Stimulated activated CD8-positive, alpha-beta memory T cell treated with anti-CD3 and anti-CD28 coated beads, Interleukin-2, amount 100 ng/mL, for 48 hours (primary cell): Measurements from ENCODE around the gene TAF11L12.
"Not testable (repeated sequence)": the region's sequence is repeated elsewhere in the genome, so short reads cannot be mapped to it uniquely, and the experiment has no call there.

Source experiments
- DNase-seq, 2 donors: peaks; one replicate each; pipeline ENCODE4 v3.0.0-alpha.2; 2020; ENCODE audit warnings: low read depth in 2 of 2

Gene TAF11L12

DNA sequence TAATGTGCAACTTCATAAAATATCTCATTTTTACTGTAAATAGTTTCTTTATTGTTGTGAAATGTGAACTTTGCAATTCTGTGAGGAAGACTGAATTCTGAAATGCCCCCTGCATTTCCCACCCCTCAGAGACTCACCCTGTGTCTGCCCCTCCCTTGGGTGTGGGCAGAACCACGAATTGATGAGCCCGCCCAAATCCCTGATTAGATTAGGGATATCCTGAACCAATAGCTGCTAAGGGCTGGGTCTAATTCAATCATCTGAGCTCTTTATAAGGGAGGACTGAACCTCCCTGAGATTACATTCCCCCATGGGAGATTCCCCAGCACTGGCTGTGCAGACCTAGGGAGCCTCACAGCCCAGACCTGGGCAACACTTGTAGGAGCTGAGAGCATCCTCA is at the start of gene TAF11L12:
TSS of gene TAF11L12 (plus strand) at position 301 of the 400 bp plus-strand sequence.
- not testable (repeated sequence) for DNase-seq

DNA sequence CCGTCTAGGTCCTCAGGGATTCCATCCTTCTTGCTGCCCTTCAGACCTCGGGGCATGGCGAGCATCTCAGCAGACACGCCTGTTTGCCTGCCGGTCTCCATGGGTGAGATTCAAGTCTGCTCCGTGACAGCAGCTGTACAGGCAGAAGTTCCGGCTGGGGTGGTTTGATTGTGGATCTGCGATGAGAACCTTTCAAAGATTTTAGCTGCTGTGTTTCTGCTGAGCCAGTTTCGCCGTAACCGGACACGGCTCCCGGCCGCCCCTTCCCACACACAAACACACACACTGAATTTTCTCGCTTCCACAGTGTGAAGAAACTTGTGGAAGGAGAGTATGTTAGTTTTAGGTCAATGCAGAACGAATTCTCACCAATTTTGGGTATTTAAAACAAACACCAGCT is 24.5 kb upstream of the TAF11L12 start, which contains the start of gene TAF11L7:
TSS of gene TAF11L7 (minus strand) at position 101 of the 400 bp plus-strand sequence.
- not testable (repeated sequence) for DNase-seq

DNA sequence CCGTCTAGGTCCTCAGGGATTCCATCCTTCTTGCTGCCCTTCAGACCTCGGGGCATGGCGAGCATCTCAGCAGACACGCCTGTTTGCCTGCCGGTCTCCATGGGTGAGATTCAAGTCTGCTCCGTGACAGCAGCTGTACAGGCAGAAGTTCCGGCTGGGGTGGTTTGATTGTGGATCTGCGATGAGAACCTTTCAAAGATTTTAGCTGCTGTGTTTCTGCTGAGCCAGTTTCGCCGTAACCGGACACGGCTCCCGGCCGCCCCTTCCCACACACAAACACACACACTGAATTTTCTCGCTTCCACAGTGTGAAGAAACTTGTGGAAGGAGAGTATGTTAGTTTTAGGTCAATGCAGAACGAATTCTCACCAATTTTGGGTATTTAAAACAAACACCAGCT is 19.3 kb upstream of the TAF11L12 start, which contains the start of gene TAF11L8:
TSS of gene TAF11L8 (minus strand) at position 101 of the 400 bp plus-strand sequence.
- not testable (repeated sequence) for DNase-seq

DNA sequence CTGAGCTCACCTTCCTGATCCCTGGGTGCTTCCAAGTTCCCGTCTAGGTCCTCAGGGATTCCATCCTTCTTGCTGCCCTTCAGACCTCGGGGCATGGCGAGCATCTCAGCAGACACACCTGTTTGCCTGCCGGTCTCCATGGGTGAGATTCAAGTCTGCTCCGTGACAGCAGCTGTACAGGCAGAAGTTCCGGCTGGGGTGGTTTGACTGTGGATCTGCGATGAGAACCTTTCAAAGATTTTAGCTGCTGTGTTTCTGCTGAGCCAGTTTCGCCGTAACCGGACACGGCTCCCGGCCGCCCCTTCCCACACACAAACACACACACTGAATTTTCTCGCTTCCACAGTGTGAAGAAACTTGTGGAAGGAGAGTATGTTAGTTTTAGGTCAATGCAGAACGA is 15.9 kb upstream of the TAF11L12 start, which contains the start of gene TAF11L9:
TSS of gene TAF11L9 (minus strand) at position 140 of the 400 bp plus-strand sequence.
- DNase-seq: not testable (repeated sequence)

DNA sequence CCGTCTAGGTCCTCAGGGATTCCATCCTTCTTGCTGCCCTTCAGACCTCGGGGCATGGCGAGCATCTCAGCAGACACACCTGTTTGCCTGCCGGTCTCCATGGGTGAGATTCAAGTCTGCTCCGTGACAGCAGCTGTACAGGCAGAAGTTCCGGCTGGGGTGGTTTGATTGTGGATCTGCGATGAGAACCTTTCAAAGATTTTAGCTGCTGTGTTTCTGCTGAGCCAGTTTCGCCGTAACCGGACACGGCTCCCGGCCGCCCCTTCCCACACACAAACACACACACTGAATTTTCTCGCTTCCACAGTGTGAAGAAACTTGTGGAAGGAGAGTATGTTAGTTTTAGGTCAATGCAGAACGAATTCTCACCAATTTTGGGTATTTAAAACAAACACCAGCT is 12.5 kb upstream of the TAF11L12 start, which contains the start of gene TAF11L10:
TSS of gene TAF11L10 (minus strand) at position 101 of the 400 bp plus-strand sequence.
- not testable (repeated sequence) for DNase-seq

DNA sequence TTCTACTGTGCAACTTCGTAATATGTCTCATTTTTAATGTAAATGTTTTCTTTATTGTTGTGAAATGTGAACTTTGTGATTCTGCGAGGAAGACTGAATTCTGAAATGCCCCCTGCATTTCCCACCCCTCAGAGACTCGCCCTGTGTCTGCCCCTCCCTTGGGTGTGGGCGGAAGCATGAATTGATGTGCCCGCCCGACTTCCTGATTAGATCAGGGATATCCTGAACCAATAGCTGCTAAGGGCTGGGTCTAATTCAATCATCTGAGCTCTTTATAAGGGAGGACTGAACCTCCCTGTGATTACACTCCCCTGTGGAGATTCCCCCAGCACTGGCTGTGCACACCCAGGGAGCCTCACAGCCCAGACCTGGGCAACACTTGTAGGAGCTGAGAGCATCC is 6.3 kb upstream of the TAF11L12 start, which contains the start of gene TAF11L11:
TSS of gene TAF11L11 (plus strand) at position 304 of the 400 bp plus-strand sequence.
- DNase-seq: not testable (repeated sequence)

DNA sequence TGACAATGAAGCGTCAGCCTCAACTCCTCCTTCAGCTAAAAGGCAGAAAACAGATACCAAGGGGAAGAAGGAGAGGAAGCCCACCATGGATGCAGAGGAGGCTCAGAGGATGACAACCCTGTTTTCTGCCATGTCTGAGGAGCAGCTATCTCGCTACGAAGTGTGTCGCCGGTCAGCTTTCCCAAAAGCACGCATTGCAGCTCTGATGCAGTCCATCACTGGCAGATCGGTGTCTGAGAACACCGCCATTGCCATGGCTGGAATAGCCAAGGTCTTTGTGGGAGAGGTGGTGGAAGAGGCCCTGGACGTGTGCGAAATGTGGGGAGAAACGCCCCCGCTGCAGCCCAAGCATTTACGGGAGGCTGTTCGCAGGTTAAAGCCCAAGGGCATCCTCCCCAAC is 5.2 kb upstream of the TAF11L12 start:
- DNase-seq: no peak

DNA sequence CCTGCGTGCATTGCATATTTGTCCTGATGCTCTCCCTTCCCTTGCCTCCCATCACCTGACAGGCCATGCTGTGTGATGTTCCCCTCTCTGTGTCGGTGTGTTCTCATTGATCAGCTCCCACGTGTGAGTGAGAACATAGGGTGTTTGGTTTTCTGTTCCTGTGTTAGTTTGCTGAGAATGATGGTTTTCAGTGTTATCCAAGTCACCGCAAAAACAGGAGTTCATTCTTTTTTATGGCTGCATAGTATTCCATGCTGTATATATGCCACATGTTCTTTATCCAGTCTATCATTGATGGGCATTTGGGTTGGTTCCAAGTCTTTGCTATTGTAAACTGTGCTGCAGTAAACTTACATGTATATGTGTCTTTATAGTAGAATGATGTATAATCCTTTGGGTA is 2.7 kb upstream of the TAF11L12 start:
- not testable (repeated sequence) for DNase-seq

DNA sequence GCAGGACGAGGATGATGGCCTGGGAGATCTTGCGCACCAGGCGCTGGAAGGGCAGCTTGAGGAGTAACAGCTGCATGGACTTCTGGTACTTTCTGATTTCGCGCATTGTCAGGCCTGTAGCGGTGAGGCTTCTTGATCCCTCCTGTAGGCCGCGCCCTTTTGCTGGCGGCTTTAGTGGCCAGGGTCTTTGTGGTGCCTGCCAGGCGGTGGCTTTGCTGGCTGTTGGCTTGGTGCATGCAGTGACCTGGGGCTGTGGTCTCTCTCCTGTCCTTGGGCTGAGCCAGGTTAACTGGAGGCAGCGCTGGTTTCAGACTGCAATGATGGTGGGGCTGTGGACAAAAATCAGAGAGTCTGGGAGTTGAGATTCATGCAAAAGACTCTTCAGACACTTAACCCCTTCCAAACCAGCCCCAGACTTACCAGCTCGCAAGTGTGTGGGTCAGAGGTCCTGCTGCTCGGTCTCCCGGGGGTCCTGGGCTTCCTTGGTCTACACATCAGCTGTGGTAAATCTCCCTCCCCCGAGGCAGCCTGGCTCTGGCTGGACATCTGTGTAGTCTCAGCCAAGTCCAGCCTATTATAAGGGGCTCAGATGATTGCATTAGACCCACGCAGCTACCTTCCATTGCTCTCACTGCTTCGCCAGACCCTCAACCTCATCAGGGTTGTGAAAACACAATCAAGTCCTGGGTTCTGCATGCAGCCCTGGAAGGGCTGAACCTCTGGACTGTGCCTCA is 4.8 kb downstream of the TAF11L12 start:
- no peak for DNase-seq

DNA sequence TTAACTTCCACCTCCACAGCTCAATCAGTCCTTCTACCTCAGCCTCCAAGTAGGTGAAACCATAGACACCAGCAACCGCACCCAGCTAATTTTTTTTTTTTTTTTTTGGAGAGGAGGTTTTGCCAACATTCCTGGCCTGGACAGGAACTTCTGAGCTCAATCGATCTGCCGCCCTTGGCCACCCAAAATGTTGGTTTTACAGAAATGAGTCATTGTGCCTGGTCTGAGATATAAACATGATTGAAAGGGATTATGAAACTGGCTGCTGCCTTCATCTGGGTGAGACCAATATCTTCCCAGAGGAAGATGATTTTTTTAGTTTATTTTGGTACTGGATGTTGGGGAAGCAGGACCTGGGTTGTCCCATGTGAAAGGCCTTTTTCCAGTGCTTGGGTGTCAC is 9.2 kb downstream of the TAF11L12 start:
- DNase-seq: no peak

DNA sequence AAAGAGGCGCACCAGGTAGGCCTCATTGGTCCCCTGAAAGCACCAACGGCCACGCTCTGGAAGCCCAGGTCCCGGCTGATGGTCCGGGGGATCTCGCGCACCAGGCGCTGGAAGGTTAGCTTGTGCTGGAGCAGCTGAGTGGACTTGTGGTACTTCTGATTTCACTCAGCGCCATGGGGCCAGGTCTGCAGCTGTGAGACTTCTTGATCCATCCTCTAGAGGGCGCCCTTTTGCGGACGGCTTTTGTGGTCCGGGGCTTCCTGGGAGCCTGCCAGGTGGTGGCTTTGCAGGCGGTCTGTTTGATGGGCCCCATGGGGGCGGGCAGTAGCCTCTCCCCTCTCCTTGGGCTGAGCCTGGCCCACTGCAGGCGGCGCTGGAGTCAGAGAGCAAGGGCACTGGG is 10.4 kb downstream of the TAF11L12 start:
- DNase-seq: no peak

DNA sequence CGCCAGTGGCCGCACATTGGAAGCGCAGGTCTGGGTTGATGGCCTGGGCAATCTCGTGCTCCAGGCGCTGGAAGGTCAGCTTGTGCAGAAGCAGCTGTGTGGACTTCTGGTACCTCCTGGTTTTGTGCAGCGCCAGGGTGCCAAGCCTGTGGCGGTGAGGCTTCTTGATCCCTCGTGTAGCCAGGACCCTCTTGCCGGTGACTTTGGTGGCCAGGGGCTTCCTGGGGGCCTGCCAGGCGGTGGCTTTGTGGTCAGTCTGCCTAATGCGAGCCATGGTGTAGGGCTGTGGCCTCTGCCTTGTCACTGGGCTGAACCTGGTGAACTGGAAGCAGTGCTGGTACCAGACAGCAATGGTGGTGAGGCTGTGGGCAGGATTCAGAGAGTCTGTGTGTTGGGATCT is 15.5 kb downstream of the TAF11L12 start:
- DNase-seq: no peak

DNA sequence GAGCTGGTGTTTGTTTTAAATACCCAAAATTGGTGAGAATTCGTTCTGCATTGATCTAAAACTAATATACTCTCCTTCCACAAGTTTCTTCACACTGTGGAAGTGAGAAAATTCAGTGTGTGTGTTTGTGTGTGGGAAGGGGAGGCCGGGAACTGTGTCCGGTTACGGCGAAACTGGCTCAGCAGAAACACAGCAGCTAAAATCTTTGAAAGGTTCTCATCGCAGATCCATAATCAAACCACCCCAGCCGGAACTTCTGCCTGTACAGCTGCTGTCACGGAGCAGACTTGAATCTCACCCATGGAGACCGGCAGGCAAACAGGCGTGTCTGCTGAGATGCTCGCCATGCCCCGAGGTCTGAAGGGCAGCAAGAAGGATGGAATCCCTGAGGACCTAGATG is 21.6 kb downstream of the TAF11L12 start, which contains the start of gene TAF11L13:
TSS of gene TAF11L13 (plus strand) at position 301 of the 400 bp plus-strand sequence.
- not testable (repeated sequence) for DNase-seq

DNA sequence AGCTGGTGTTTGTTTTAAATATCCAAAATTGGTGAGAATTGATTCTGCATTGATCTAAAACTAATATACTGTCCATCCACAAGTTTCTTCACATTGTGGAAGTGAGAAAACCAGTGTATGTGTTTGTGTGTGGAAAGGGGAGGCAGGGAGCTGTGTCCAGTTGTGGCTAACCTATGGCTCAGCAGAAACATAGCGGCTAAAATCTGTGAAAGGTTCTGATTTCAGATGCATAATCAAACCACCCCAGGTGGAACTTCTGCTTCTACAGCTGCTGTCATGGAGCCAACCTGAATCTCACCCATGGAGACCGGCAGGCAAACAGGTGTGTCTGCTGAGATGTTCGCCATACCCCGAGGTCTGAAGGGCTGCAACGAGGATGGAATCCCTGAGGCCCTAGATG is 24.0 kb downstream of the TAF11L12 start, which contains the start of gene TAF11L14:
TSS of gene TAF11L14 (plus strand) at position 301 of the 400 bp plus-strand sequence.
- no peak for DNase-seq

DNA sequence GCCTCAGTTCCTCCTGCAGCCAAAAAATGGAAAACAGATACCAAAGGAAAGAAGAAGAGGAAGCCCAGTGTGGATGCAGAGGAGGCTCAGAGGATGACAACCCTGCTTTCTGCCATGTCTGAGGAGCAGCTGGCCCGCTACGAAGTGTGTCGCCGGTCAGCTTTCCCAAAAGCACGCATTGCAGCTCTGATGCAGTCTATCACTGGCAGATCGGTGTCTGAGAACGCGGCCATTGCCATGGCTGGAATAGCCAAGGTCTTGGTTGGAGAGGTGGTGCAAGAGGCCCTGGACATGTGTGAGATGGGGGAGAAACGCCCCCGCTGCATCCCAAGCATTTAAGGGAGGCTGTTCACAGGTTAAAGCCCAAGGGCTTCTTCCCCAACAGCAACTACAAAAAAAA is 39.0 kb downstream of the TAF11L12 start:
- not testable (repeated sequence) for DNase-seq

DNA sequence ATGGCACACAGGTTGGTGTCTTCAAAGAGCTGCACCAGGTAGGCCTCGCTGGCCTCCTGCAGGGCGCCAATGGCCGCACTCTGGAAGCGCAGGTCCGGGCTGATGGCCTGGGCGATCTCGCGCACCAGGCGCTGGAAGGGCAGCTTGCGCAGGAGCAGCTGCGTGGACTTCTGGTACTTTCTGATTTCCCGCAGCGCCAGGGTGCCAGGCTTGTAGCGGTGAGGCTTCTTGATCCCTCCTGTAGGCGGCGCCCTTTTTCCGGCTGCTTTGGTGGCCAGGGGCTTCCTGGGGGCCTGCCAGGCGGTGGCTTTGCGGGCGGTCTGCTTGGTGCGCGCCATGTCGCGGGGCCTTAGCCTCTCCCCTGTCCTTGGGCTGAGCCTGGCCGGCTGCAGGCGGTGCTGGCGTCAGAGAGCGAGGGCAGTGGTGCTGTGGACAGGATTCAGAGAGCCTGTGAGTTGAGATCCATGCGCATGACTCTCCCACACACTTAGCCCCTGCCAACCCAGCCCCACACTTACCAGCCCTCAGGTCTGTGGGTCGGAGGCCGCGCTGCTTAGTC is 45.1 kb downstream of the TAF11L12 start:
- DNase-seq: not testable (repeated sequence)

DNA sequence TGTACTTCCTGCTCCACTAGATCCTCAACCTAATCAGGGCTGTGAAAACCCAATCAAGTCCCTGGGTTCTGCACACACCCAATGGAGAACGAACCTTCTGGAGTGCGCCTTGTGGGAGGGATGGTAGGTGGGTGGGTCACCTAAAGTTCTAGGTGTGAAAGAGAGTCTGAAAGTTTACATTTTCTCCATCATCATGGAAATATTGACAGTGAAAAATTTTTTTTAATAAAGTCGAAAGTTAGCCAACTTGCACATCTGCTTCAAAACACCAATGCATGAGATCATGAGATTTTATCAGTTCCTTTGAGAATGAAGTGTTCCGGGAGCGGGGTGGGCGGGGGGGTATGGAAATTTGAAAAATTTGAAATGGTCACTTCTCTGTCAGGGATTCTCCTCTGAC is 45.7 kb downstream of the TAF11L12 start:
- no peak for DNase-seq
